NCI-H460 (cell line): ENCODE measurements around the gene AGRP. TPM values are rescaled to one million over a fixed set of nuclear protein-coding genes. Genes with fewer than 3 reads are reported as not detected.
A peak's percentile ranks its signal among the peaks of the same experiment; 100 is the strongest.
"Not testable (repeated sequence)": the region's sequence is repeated elsewhere in the genome, so short reads cannot be mapped to it uniquely, and the experiment has no call there.

Source experiments
- DNase-seq: peaks from one replicate; pipeline ENCODE4 v3.0.0-alpha.2; 2016; ENCODE audit warnings: low read depth; ENCODE audit errors: extremely low read depth
- polyA plus RNA-seq: library from polyadenylated mRNA; depleted of rRNA; stranded (reverse); fragments of >200 nt; gene quantifications from 2 replicates; pipeline ENCODE4 v1.2.3, GENCODE V29; 2014; cell fraction: nucleus; rRNA removed
- total RNA-seq: library from RNA; depleted of rRNA; stranded (reverse); fragments of >200 nt; shearing (Covaris generic); gene quantifications from 2 replicates; pipeline ENCODE4 v1.2.3, GENCODE V29; 2014; rRNA removed

AGRP gene
- not detected in 2 replicates for total RNA-seq
- not detected in 2 replicates for polyA plus RNA-seq

- DNase-seq = no peak
These were observed at the start of gene AGRP for GRCh38 chr16:67483150-67483549. TSS of gene AGRP (minus strand) at chr16:67483547. CDS start at chr16:67483398, 149 bp downstream.

DNA sequence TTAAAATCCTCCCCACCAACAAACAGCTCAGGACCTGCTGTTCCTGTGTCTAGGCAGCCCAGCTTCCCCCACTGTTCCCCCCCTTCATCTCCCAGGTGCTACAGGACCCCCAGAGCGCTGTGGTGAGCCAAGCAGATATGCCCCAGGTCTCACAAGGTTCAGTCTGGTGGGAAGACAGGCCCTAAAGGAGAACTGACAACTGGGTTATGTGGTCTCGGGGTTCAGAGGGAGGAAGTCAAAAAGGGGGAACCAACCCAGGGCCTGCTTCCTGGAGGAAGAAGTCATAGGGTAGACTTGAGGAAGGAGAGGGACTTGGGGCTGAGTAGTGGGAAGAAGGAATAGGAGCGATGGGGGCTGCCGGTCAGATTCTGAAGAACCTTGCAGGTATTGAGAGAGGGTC is 47.9 kb upstream of the AGRP start:
- no peak for DNase-seq

DNA sequence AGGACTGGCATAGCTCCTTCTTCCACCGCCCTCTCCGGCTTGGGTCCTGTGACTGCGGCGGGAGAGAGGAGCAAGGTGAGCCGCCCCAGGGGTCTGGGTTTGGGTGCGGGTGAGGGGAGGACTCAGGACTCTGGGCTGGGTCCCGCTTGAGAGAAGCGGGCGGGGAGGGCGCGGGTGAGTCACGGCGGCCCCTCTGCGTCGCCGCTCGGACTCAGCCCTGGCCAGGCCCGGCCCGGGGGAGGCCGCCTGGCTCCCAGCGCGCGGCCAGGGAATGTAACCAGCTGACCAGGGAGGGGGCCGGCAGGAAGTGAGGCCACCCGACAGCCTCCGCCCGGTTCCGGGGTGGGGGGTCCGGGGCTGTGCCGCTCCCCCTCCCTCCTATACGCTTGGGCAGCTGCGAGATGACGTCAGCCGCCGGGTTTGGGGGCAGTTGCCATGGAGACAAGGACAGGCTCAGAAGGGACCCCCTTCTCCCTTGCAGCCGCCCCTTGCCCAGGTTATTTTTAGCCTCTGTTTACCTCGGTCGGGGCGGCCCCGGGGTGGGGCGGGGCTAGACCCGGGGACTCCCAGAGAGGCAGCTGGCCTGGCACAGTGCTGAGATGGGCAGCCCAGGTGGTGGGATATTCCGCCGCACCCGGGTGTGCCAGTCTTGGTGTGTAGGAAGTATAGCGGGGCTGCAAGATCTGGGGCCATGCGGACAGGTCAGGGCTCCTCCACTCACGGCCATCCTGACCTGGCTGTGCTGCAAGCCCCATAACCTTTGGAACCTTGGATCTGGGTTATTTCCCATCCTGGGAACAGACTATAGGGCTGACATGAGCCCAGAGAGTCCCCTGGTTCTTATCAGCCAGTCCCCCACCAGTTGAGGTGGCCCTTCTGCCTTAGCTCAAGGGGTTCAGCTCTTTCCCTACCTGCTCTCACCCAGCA is 46.9 kb upstream of the AGRP start:
- DNase-seq = no peak

DNA sequence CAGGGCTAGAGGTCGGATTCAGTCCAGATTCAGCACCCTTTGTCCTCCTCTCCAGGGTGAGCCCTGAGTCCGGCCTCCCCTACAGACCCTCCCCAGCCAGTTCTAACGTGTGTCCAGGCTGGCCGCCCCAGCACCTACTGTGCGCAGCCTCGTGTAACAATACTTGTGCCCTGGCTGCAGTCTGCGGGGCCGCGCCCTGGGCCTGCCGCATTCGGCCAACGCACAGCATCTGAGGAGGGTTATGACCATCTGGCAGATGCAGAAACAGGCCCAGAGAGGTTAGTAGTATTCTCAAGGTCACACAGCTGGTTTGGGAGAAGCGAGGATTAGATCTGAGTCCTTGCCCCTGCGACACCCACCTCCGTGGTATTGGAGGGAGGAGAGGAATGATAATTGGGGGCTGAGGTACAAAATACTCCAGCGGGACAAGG is 46.2 kb upstream of the AGRP start:
- DNase-seq = no peak

DNA sequence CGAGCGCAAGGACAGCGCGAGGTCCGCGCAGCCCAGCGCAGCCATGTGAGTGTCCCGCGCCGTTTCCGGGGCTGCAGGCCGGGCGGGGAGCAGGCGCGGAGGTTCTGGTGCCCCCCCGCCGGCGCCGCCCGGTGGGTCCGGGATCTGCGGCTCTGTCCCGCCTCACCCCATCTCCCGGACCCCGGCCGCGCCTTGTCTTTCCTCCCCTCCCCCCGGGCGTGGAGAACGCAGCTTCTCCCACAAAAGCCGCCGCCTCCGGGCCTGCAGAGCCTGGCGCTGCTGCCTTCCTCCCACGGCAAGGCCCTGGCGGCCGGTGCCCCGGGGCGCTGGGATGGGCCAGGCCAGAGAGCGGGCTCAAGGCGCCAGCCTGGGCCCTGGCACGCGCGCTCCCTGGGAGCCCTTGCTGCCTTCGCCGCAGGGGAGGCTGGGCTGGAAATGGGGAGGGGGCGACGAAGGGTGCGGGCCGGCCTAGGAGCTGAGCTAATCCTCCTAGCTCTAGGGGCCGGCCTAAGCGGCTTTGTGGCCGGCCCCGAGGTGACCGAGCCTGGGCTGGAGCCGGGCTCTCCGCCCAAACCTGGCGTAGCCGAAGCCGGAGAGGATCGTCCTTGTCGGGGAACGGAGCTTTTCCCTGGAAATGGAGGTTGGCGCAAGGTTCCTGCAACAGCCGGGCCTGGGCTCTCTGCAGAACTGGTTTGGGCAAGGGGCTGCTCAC is 45.7 kb upstream of the AGRP start:
- DNase-seq = no peak

GRCh38 chr16:67528222-67528869 is 45.0 kb upstream of the AGRP start, which contains the start of gene RIPOR1:
TSS of gene RIPOR1 (plus strand) at chr16:67528829. CDS start at chr16:67538447, 9,618 bp downstream.
- peak; percentile 43 for DNase-seq

- DNase-seq = no peak
These were observed 42.9 kb upstream of the AGRP start for GRCh38 chr16:67526149-67526791.

DNA sequence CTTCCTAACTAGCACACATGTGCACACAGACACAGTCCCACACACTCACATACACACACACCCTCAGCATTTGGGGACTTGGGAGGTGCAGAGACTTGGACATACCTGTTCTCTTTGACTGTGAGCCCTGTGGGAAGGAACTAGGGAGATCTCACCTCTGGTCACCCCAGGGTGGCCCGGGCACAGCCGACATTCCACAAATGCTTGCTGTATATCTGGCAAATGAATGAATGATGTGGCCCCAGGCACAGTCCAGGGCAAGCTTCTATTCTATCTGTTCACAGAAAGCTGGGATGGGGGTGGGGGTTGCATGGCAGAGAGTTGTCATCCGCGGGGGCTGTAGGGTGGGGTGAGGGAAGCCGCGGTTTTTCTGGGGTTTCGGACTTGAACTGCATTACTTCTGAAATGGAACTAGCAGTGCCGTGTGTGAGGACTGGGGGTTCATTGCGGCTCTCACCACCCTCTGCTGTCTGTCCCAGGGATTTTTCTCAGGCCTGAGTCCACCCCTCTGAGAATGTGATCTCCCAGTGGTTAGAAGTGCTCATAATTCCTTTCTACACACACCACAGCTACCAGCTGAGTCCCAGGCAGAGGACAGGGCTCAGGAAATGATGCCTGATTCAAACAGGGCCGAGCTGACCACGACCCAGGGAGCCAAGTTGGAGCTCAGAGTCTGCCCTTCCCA is 42.0 kb upstream of the AGRP start:
- no peak for DNase-seq

DNA sequence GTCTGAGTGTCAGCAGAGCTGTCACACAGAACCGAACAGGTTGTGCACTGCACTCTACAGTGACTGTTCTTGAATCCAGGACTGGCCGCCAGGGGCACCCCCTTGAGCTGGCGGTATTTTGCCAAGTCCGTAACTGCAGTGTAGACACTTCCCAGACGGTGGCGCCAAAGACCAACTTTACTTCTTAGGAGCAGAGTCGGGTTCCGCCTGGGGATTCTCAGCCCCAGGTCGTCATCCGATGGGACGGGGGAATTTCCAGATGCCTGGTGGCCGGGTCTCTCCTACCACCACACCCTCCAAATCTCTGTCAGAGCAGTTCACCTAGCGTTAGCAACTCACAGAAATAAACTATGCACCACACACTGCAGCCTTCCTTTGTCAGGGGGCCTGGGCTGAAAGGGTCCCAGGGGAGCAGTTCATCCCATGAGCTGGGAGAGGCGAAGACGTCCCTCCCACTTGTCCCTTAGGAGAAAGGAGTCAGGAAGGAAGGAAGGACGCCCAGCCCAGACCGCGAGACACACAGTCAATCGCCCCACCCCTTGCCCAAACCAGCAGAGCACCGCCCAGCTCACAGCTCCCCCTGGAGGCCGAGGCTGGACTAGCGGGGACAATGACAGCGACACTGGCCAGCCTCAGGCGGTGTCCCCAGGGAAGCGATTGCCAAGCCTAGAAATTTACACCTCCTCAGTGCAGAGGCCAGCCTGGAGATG is 37.9 kb upstream of the AGRP start:
- peak; percentile 99 for DNase-seq

GRCh38 chr16:67519242-67519641 is 35.9 kb upstream of the AGRP start:
- no peak for DNase-seq

- no peak for DNase-seq
These were observed 35.3 kb upstream of the AGRP start for GRCh38 chr16:67518676-67519075.

GRCh38 chr16:67517661-67518423 is 34.5 kb upstream of the AGRP start:
- no peak for DNase-seq

DNA sequence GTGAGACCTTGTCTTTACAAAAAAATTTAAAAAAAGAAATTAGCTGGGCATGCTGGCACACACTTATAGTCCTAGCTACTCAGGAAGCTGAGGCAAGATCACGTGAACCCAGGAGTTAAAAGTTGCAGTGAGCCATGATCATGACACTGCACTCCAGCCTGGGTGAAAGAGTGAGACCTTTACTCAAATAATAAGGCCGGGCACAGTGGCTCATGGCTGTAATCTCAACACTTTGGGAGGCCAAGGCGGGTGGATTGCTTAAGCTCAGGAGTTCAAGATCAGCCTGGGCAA is 33.8 kb upstream of the AGRP start:
- no peak for DNase-seq

DNA sequence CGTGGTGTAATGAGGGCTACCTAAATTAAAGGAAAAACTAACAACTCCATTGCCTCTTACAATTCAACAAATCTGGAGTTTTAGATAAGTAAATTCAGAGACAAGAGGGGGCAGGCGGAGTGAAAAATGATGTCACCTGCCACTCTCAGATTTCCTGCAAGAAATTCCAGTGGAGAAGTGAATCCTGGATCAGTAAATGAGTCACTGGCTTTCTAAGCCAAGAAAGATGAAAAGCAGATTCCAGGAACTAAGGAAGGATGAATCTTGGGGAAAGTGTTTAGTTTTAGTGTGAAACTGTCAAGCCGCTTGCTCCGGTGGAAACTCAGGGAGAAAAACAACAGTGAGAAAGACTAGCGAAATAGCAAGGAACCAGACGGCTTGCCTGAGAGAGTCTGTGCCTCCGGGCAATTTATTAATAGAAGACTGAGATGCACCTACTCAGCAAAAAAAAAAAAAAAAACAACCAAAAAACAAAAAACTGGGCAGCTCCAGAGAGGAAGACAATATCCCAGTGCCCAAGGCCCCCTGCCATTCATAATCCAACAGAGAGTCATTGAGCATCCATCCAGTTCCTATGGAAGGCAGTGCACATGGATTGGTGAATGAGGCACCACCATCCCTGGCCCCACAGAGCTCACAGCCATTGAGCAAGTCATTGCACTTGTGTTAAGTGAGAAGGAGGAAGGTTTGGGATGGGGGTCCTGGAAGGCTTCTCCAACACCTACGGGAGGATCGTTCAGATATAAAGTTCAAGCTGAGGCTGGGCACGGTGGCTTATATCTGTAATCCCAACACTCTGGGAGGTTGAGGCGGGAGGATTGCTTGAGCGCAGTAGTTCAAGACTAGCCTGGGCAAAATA is 33.2 kb upstream of the AGRP start:
- DNase-seq = no peak

DNA sequence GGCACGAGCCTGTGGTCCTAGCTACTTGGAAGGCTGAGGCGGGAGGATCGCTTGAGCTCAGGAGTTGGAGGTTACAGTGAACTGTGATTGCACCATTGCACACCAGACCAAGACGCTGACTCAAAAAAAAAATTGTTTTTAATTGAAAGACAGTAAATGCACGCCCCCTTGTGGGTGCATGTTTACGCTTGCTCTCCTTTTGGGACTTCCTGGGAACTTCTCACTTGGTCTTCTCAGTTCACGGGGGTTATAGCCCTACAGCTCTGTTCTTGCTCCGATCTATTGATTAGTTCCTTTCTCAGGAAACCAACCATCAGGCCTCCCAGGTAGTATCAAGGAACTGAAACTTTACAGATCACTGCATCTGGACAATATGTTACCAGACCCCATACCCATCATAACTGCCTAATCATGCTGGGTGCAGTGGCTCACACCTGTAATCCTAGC is 31.1 kb upstream of the AGRP start:
- DNase-seq = peak; percentile 91

DNA sequence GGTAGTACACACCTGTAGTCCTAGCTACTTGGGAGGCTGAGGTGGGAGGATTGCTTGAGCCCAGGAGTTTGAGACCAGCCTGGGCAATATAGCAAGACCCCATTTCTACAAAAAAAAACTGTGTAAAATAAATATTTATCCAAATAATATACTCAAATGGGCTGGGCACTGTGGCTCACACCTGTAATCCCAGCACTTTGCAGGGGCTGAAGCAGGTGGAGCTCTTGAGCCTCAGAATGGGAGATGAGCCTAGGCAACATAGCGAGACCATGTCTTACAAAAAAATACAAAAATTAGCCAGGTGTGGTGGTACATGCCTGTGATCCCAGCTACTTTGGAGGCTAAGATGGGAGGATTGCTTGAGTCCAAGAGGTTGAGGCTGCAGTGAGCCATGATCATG is 30.5 kb upstream of the AGRP start:
- DNase-seq = not testable (repeated sequence)

GRCh38 chr16:67509016-67509415 is 25.7 kb upstream of the AGRP start:
- DNase-seq = no peak

DNA sequence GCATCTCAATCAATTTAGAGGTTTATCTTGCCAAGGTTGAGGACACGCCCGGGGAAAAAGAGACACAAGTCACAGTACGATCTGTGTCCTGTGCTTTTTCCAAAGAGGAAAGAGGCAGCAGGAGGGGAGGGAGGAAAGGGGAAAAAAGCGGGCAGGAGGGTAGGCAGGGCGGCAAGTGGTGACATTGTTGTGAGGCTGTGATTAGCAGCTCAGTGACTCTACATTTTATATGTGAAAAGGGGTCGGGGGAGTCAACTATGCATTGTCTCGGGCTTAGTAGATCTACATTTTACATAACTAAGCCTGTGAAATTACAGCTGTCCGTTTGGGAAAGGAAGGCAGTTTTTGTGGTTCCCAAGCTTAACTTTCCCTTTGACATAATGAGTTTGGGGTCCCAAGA is 23.1 kb upstream of the AGRP start:
- no peak for DNase-seq
